Small intestine (tissue), 7 donors: ENCODE data around the gene SCN8A. TPM values are rescaled to one million over a fixed set of nuclear protein-coding genes. Genes with fewer than 3 reads are reported as not detected.

Experiments
- DNase-seq, 2 donors: peaks; one replicate each; pipeline versions ENCODE4 v3.0.0 to v3.0.0-alpha.2; 2013
- FAIRE-seq: peaks from 2 replicates; lab custom pipeline; 2012; peaks lifted over from hg19 to GRCh38; lab: Jason Lieb, UNC
- H3K27ac ChIP-seq, 3 donors: one replicate each; pipeline ENCODE4 v1.5.1; 2013; ENCODE audit warnings: low read length in 2 of 3, mild to moderate bottlenecking in 2 of 3, control low read depth in 1 of 3, inconsistent platforms in 1 of 3, low read depth in 1 of 3, moderate library complexity in 1 of 3
- H3K27me3 ChIP-seq, 3 donors: one replicate each; pipeline ENCODE4 v1.6.1; 2013; ENCODE audit warnings: low read length in 3 of 3, inconsistent platforms in 1 of 3; ENCODE audit not compliant: control insufficient read depth in 3 of 3, insufficient read depth in 3 of 3
- H3K36me3 ChIP-seq, 3 donors: one replicate each; pipeline ENCODE4 v1.6.1; 2013; ENCODE audit warnings: low read length in 3 of 3, inconsistent platforms in 1 of 3, low read depth in 1 of 3, mild to moderate bottlenecking in 1 of 3, moderate library complexity in 1 of 3; ENCODE audit not compliant: control insufficient read depth in 3 of 3, insufficient read depth in 2 of 3
- H3K4me1 ChIP-seq, 3 donors: one replicate each; pipeline ENCODE4 v1.6.1; 2013; ENCODE audit warnings: low read length in 2 of 3, inconsistent platforms in 1 of 3, low read depth in 1 of 3, mild to moderate bottlenecking in 1 of 3, moderate library complexity in 1 of 3; ENCODE audit not compliant: control insufficient read depth in 3 of 3, insufficient read depth in 2 of 3
- H3K4me3 ChIP-seq, 3 donors: one replicate each; pipeline ENCODE4 v1.5.1; 2013; ENCODE audit warnings: low read length in 3 of 3, control low read depth in 1 of 3, inconsistent platforms in 1 of 3, low read depth in 1 of 3, mild to moderate bottlenecking in 1 of 3, moderate library complexity in 1 of 3
- H3K9me3 ChIP-seq, 2 donors: one replicate each; pipeline ENCODE4 v1.6.1; 2013; ENCODE audit warnings: low read depth in 1 of 2, low read length in 1 of 2; ENCODE audit not compliant: control insufficient read depth in 2 of 2, insufficient read depth in 1 of 2
- WGBS, 3 donors: extraction: QIAGEN DNeasy Blood & Tissue Kit; methylation state at CpG; one replicate each; pipeline ENCODE4 v1.1.7; 2013; 5-methylcytosine and 5-hydroxymethylcytosine counted together
- polyA plus RNA-seq, 4 donors: library from polyadenylated mRNA; stranded (reverse) in 3 of 4; unstranded in 1 of 4; fragments of 200-250 nt in 3 of 4; fragments of 120-200 nt in 1 of 4; gene quantifications; one replicate each; pipeline versions ENCODE4 v1.2.1 to v1.2.3, GENCODE V29; 2013
- donor health status: healthy with polysubstance abuse.
- donor health status: control.
- donor health status: control.
- donor health status: Bipolar disorder and iron deficiency.
- donor health status: healthy.

SCN8A gene
- polyA plus RNA-seq, 4 donors: 0.19 to 1.2 TPM; not detected in 2

DNA sequence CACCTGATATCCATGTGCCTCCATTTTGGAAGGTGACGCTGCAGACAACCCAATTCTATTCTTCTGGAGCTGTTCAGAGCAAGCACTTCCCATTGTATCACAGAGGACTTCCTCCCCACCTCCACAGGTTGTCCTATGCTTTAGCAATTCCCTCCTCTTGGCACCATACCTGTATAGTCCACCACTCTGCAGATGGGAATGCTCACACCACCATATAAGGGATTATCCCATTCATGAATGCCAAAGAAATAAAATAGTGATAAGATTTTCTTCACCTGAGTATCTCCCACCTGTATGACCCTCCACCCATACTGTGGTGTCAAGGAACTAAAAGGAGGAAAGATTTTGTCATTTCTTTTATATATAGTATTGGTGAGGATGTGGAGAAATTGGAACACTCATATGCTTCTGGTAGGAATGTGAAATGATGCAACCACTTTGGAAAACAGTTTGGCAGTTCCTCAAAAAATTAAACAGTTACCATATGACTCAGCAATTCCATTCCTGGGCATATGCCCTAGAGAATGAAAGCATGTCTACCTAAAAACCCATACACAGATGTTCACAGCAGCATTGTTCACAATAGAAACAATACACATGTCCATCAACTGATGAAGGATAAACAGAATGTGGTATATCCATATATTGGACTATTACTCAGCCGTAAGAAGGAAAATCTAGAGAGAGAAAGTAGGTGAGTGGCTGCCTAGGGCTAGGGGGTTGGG is 182.3 kb downstream of the SCN8A start:
- WGBS, 3 donors: 89 to 100% (median 97%) methylated on average over 2 of the region's 2 CpGs
- no peak overlapping the region for H3K27ac ChIP-seq
- FAIRE-seq (no peak), DNase-seq (no peak)
- peaks cover 0 to 7% (median 0%) of the 10 kb centered on the region in 3 donors for H3K36me3 ChIP-seq
- no peaks in the 10 kb centered on the region for H3K4me1 ChIP-seq
- no peak overlapping the region for H3K4me3 ChIP-seq
- no peaks in the 10 kb centered on the region for H3K9me3 ChIP-seq
- H3K27me3 ChIP-seq: no peaks in the 10 kb centered on the region

DNA sequence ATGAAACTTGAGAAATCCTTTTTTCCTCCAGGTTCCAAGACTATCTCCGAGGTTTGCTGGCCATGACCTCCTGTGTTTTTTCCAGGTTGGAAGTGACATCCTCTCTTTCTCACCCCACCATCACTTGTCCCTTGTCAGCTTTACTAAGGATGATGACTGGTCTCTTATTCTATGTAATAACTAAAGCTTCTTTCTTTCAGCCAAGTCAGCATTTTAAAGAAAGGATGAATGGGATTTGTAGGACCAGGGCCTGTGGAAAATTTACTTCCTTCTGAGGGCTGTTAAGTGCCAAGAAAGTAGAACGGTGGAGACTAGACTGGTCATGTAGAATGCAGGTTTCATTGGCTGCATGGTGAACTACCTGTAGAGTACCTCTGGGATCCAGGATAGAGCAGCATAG is 183.9 kb downstream of the SCN8A start:
- 72 to 89% (median 84%) methylated on average over 2 of the region's 2 CpGs for WGBS, 3 donors
- Histone ChIP-seq H3K36me3 (no peaks in the 10 kb centered on the region), H3K9me3 (no peaks in the 10 kb centered on the region), H3K27ac (no peak overlapping the region), H3K27me3 (no peaks in the 10 kb centered on the region), H3K4me1 (no peaks in the 10 kb centered on the region), H3K4me3 (no peak overlapping the region)
- no peak for FAIRE-seq
- no peak for DNase-seq

DNA sequence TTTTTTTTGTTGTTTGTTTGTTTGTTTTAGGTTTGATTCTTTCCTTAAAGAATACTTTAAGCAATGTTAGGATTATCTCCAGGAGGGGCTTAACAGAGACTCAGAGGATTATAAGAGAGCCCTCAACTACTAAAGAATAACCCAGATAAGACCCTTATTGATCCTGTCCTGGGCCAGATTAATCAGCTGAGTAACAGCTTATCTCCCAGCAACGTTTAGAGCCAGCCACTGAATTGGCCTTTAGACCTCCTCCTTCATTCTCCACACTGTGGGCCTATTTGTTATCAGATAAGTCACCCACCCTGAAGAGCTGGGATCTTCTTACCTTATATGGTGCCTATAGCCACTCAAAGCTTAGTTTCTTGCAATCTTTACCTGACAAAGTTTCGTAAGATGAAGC is 186.4 kb downstream of the SCN8A start:
- 52 to 57% (median 54%) methylated on average over 2 of the region's 2 CpGs for WGBS, 3 donors
- no peak for FAIRE-seq
- no peak overlapping the region for H3K27ac ChIP-seq

DNA sequence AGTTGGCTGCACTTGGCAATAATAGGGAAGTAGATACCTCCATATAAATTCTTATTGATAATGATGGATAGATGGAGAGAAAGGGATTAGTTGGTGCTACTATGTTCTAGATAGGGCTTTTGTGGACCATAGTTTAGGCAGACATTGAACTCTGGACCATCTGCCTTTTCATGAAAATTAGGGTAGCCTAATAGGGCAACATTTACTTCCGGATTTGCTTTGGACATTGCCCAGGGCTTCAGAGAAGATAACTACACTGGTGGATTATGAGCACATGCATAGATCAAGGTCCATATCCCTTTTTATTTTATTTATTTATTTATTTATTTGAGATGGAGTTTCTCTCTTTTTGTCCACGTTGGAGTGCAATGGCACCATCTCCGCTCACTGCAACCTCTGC is 186.9 kb downstream of the SCN8A start:
- Histone ChIP-seq H3K9me3 (no peaks in the 10 kb centered on the region), H3K36me3 (no peaks in the 10 kb centered on the region), H3K4me1 (no peaks in the 10 kb centered on the region), H3K4me3 (no peak overlapping the region), H3K27ac (no peak overlapping the region), H3K27me3 (peaks cover 0 to 2% (median 0%) of the 10 kb centered on the region in 3 donors)
- DNase-seq: peak; percentile 45 to 78
- FAIRE-seq: no peak
- 44 to 77% (median 62%) methylated on average over 3 of the region's 3 CpGs for WGBS, 3 donors

More for the DNA sequence above, 186.4 kb downstream of the SCN8A start:
- H3K36me3 ChIP-seq: no peaks in the 10 kb centered on the region
- DNase-seq: peak in 1 of 2 donors; percentile 17
- H3K9me3 ChIP-seq: no peaks in the 10 kb centered on the region
- H3K4me1 ChIP-seq: no peaks in the 10 kb centered on the region
- no peak overlapping the region for H3K4me3 ChIP-seq
- peaks cover 0 to 2% (median 0%) of the 10 kb centered on the region in 3 donors for H3K27me3 ChIP-seq

DNA sequence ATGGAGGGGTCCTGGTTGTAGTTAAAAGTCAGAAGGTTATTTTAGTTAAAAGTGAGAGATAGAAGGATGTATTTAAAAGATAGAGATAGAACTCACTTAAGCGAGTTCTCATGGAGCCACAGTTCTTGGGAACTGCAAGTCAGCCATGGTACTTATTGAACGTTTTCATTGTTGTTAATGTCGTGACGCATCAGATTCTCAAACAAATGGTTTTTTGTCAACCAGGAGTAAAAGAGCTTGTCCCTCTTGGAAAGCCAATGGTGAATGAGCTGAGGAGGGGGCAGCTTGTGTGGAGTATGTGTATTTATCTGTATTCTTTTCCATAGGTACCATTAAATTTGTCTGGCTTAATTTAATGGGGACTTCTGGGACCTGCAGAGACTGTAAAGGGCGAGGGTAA is 188.8 kb downstream of the SCN8A start:
- Histone ChIP-seq H3K27ac (no peak overlapping the region), H3K4me3 (no peak overlapping the region), H3K27me3 (peaks cover 0 to 2% (median 0%) of the 10 kb centered on the region in 3 donors), H3K36me3 (no peaks in the 10 kb centered on the region), H3K4me1 (no peaks in the 10 kb centered on the region), H3K9me3 (no peaks in the 10 kb centered on the region)
- 80 to 94% (median 81%) methylated on average over 5 of the region's 5 CpGs for WGBS, 3 donors
- no peak for FAIRE-seq
- DNase-seq: no peak

DNA sequence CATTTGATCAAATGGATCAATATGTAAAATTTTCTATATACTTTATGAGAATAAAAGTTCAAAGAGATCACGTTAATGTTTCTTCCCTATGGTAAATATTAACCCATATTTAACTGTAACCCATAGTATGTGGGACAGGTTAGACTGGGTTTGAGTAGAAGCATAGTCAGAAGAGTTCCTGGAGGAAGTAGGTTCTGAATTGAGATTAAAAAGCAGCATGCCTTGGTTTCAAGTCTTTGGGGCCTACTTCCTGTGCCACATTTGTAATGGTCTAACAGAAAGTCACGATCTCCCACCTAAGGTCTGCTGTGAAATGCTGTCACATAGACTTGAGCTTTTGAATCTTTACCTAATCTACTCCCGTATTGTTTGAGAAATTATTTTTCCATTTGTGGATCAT is 193.7 kb downstream of the SCN8A start:
- H3K27me3 ChIP-seq: peaks cover 0 to 2% (median 0%) of the 10 kb centered on the region in 3 donors
- H3K4me3 ChIP-seq: no peak overlapping the region
- 59 to 70% (median 61%) methylated on average over 3 of the region's 3 CpGs for WGBS, 3 donors
- DNase-seq (peak in 1 of 2 donors; percentile 5), FAIRE-seq (no peak)
- H3K4me1 ChIP-seq: no peaks in the 10 kb centered on the region
- H3K36me3 ChIP-seq: no peaks in the 10 kb centered on the region
- H3K27ac ChIP-seq: no peak overlapping the region
- H3K9me3 ChIP-seq: no peaks in the 10 kb centered on the region

DNA sequence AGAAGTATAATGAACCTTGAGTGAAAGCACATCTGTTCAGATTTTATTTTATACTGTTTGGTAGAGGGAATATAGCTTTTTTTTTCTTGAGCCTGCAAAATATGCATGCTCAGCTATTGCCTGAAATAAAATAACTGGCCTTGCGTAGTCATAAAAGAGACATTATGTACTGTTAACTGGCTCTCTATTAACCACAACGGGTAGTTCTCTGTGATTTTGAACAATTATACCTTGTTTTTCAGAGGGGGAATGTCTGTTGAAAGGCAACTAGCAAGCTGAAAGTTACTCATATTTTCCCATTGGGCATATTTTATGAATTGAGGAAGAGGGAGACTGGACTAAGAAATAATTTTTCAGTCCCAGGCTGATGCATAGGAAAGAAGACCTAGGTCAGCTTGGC is 194.9 kb downstream of the SCN8A start:
- H3K36me3 ChIP-seq: no peaks in the 10 kb centered on the region
- no peak for FAIRE-seq
- WGBS, 3 donors: 82 to 93% (median 87%) methylated on average over 2 of the region's 2 CpGs

DNA sequence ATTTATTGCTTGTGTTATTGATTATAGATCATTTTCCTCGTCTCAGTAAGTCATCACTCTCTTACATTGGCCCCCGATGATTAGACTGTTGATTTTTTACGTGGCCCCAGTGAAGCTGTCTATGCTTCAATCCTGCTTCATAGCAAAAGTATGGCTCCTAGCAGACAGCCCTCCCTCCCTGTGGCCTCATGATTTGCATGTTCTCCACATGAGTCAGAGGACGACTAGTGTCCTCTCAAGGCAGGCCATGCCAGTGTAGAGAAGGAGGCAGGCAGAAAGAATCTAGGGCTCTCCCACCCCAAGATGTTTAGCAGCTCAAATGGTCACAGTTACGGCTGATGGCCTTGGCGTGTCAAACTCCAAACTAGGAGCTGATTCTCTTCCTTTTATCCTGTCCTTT is 197.8 kb downstream of the SCN8A start:
- no peak overlapping the region for H3K4me3 ChIP-seq
- 81 to 82% (median 81%) methylated on average over 6 of the region's 6 CpGs for WGBS, 3 donors
- no peak for DNase-seq
- H3K4me1 ChIP-seq: no peaks in the 10 kb centered on the region
- H3K9me3 ChIP-seq: no peaks in the 10 kb centered on the region
- no peak overlapping the region for H3K27ac ChIP-seq
- no peaks in the 10 kb centered on the region for H3K27me3 ChIP-seq
- H3K36me3 ChIP-seq: no peaks in the 10 kb centered on the region
- no peak for FAIRE-seq

More for the DNA sequence above, 194.9 kb downstream of the SCN8A start:
- H3K27me3 ChIP-seq: no peaks in the 10 kb centered on the region
- no peaks in the 10 kb centered on the region for H3K9me3 ChIP-seq
- no peak overlapping the region for H3K27ac ChIP-seq
- H3K4me1 ChIP-seq: no peaks in the 10 kb centered on the region
- H3K4me3 ChIP-seq: no peak overlapping the region
- DNase-seq: no peak

DNA sequence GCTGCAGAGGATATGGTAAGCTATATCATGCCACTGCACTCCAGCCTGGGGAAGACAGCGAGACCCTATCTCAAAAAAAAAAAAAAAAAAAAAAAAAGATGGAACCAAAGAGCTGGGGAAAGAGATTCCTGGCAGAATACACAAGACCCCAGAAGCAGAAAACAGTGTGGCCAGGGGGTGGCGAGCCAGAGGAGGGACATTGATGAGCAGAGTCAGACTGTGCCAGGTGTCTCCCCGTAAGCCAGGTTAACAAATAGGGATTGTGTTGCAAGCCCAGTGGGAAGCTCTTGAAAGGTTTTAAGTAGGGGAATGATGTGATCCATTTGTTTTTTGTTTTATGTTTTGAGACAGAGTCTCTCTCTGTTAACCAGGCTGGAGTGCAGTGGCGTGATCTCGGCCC is 201.4 kb downstream of the SCN8A start:
- Histone ChIP-seq H3K4me1 (no peaks in the 10 kb centered on the region), H3K36me3 (no peaks in the 10 kb centered on the region), H3K4me3 (no peak overlapping the region), H3K9me3 (no peaks in the 10 kb centered on the region), H3K27ac (no peak overlapping the region), H3K27me3 (no peaks in the 10 kb centered on the region)
- WGBS, 3 donors: 96% methylated on average over 5 of the region's 5 CpGs
- FAIRE-seq (no peak), DNase-seq (no peak)
